ENCODE results near the gene ICAM3.
"Not testable (repeated sequence)": the region's sequence is repeated elsewhere in the genome, so short reads cannot be mapped to it uniquely, and the experiment has no call there.

Gene ICAM3

GRCh38 chr19:10374931-10375330 is 35.5 kb upstream of the ICAM3 start:
- H3K14ac ChIP-seq (ENCODE audit: low read length) = no peak overlapping the region
- no peak overlapping the region for H2BK12ac ChIP-seq (ENCODE audit: low read length)
- no peak overlapping the region for H4K91ac ChIP-seq (ENCODE audit: low read depth, low read length)
- no peak overlapping the region for H3K27ac ChIP-seq (ENCODE audit: low read depth, low read length)
- no peaks in the 10 kb centered on the region for H3K79me1 ChIP-seq (ENCODE audit: low read length)
- no peak overlapping the region for H4K8ac ChIP-seq (ENCODE audit: low read depth, low read length)
- DNase-seq = no peak
- no peak overlapping the region for H3K4ac ChIP-seq (ENCODE audit: low read depth, low read length)
- H2AK5ac ChIP-seq (ENCODE audit: low read length) = no peak overlapping the region
- H3K18ac ChIP-seq (ENCODE audit: low read length) = no peak overlapping the region
- no peak overlapping the region for H2BK5ac ChIP-seq (ENCODE audit: low read depth, low read length, poor library complexity)
- no CpG with 5 or more reads among the region's 5 CpGs for WGBS (ENCODE audit: extremely low coverage, insufficient coverage, insufficient read length)
- H4K12ac ChIP-seq (ENCODE audit: low read depth, low read length) = no peak overlapping the region
- no peak overlapping the region for H3K4me3 ChIP-seq (ENCODE audit: low read depth, low read length)
- H3K27me3 ChIP-seq (ENCODE audit: insufficient read depth, low read length) = no peaks in the 10 kb centered on the region
- no peak overlapping the region for H2AFZ ChIP-seq (ENCODE audit: insufficient read depth, low read length, poor library complexity)
- peaks cover 12 to 22% of the 10 kb centered on the region in 2 experiments for H3K36me3 ChIP-seq (ENCODE audit: control insufficient read depth in 1 of 2, insufficient read depth in 2 of 2, low read length in 2 of 2)
- no peak overlapping the region for H3K23ac ChIP-seq (ENCODE audit: low read length)
- peaks cover 2% of the 10 kb centered on the region for H3K79me2 ChIP-seq (ENCODE audit: control insufficient read depth, insufficient read depth, low read length, poor library complexity)
- no peak overlapping the region for H3K9ac ChIP-seq (ENCODE audit: low read length)
- no peak overlapping the region for H2BK120ac ChIP-seq (ENCODE audit: insufficient read depth, low read length, poor library complexity)
- peaks cover 0 to 2% of the 10 kb centered on the region in 2 experiments for H3K4me1 ChIP-seq (ENCODE audit: control insufficient read depth in 1 of 2, insufficient read depth in 2 of 2, low read length in 2 of 2)
- H3K9me3 ChIP-seq (ENCODE audit: insufficient read depth, low read depth, low read length) = no peaks in the 10 kb centered on the region
- H3K4me2 ChIP-seq (ENCODE audit: low read length) = no peak overlapping the region

GRCh38 chr19:10372690-10373089 is 33.3 kb upstream of the ICAM3 start:
- WGBS (ENCODE audit: extremely low coverage, insufficient coverage, insufficient read length) = no CpG with 5 or more reads among the region's 3 CpGs
- H3K9me3 ChIP-seq (ENCODE audit: insufficient read depth, low read depth, low read length) = peaks cover 2% of the 10 kb centered on the region
- no peak overlapping the region for H3K27ac ChIP-seq (ENCODE audit: low read depth, low read length)
- no peak overlapping the region for H4K12ac ChIP-seq (ENCODE audit: low read depth, low read length)
- H3K23ac ChIP-seq (ENCODE audit: low read length) = no peak overlapping the region
- H3K79me1 ChIP-seq (ENCODE audit: low read length) = no peaks in the 10 kb centered on the region
- H4K91ac ChIP-seq (ENCODE audit: low read depth, low read length) = no peak overlapping the region
- H3K36me3 ChIP-seq (ENCODE audit: control insufficient read depth in 1 of 2, insufficient read depth in 2 of 2, low read length in 2 of 2) = peaks cover 24 to 30% of the 10 kb centered on the region in 2 experiments
- H3K9ac ChIP-seq (ENCODE audit: low read length) = no peak overlapping the region
- no peaks in the 10 kb centered on the region for H3K79me2 ChIP-seq (ENCODE audit: control insufficient read depth, insufficient read depth, low read length, poor library complexity)
- no peak overlapping the region for H2AFZ ChIP-seq (ENCODE audit: insufficient read depth, low read length, poor library complexity)
- H3K14ac ChIP-seq (ENCODE audit: low read length) = no peak overlapping the region
- no peaks in the 10 kb centered on the region for H3K4me1 ChIP-seq (ENCODE audit: control insufficient read depth in 1 of 2, insufficient read depth in 2 of 2, low read length in 2 of 2)
- no peak overlapping the region for H3K4me3 ChIP-seq (ENCODE audit: low read depth, low read length)
- no peak overlapping the region for H3K18ac ChIP-seq (ENCODE audit: low read length)
- no peak overlapping the region for H2BK5ac ChIP-seq (ENCODE audit: low read depth, low read length, poor library complexity)
- H2AK5ac ChIP-seq (ENCODE audit: low read length) = no peak overlapping the region
- H3K27me3 ChIP-seq (ENCODE audit: insufficient read depth, low read length) = no peaks in the 10 kb centered on the region
- H4K8ac ChIP-seq (ENCODE audit: low read depth, low read length) = no peak overlapping the region
- H2BK12ac ChIP-seq (ENCODE audit: low read length) = no peak overlapping the region
- H3K4ac ChIP-seq (ENCODE audit: low read depth, low read length) = no peak overlapping the region
- no peak for DNase-seq
- no peak overlapping the region for H2BK120ac ChIP-seq (ENCODE audit: insufficient read depth, low read length, poor library complexity)
- H3K4me2 ChIP-seq (ENCODE audit: low read length) = no peak overlapping the region

GRCh38 chr19:10368101-10368803 is 28.8 kb upstream of the ICAM3 start:
- Histone ChIP-seq H4K91ac (ENCODE audit: low read depth, low read length) (no peak overlapping the region), H3K27me3 (ENCODE audit: insufficient read depth, low read length) (no peaks in the 10 kb centered on the region), H3K4me3 (ENCODE audit: low read depth, low read length) (no peak overlapping the region), H3K14ac (ENCODE audit: low read length) (no peak overlapping the region), H3K23ac (ENCODE audit: low read length) (no peak overlapping the region), H3K18ac (ENCODE audit: low read length) (no peak overlapping the region), H2AFZ (ENCODE audit: insufficient read depth, low read length, poor library complexity) (no peak overlapping the region), H2BK12ac (ENCODE audit: low read length) (no peak overlapping the region), H3K4ac (ENCODE audit: low read depth, low read length) (no peak overlapping the region), H2BK120ac (ENCODE audit: insufficient read depth, low read length, poor library complexity) (no peak overlapping the region), H3K36me3 (ENCODE audit: control insufficient read depth in 1 of 2, insufficient read depth in 2 of 2, low read length in 2 of 2) (peaks cover 47 to 48% of the 10 kb centered on the region in 2 experiments), H2AK5ac (ENCODE audit: low read length) (no peak overlapping the region), H3K9ac (ENCODE audit: low read length) (peak overlapping the region; percentile 33), H3K9me3 (ENCODE audit: insufficient read depth, low read depth, low read length) (peaks cover 4% of the 10 kb centered on the region), H4K8ac (ENCODE audit: low read depth, low read length) (no peak overlapping the region), H3K4me1 (ENCODE audit: control insufficient read depth in 1 of 2, insufficient read depth in 2 of 2, low read length in 2 of 2) (no peaks in the 10 kb centered on the region), H3K79me1 (ENCODE audit: low read length) (no peaks in the 10 kb centered on the region), H3K27ac (ENCODE audit: low read depth, low read length) (no peak overlapping the region), H4K12ac (ENCODE audit: low read depth, low read length) (no peak overlapping the region), H3K4me2 (ENCODE audit: low read length) (no peak overlapping the region), H3K79me2 (ENCODE audit: control insufficient read depth, insufficient read depth, low read length, poor library complexity) (no peaks in the 10 kb centered on the region), H2BK5ac (ENCODE audit: low read depth, low read length, poor library complexity) (no peak overlapping the region)
- no CpG with 5 or more reads among the region's 15 CpGs for WGBS (ENCODE audit: extremely low coverage, insufficient coverage, insufficient read length)
- DNase-seq = no peak

GRCh38 chr19:10366950-10367512 is 27.6 kb upstream of the ICAM3 start:
- not testable (repeated sequence) for H3K14ac ChIP-seq (ENCODE audit: low read length); H4K8ac ChIP-seq (ENCODE audit: low read depth, low read length); H2BK120ac ChIP-seq (ENCODE audit: insufficient read depth, low read length, poor library complexity); H3K18ac ChIP-seq (ENCODE audit: low read length); H2BK12ac ChIP-seq (ENCODE audit: low read length); H3K9ac ChIP-seq (ENCODE audit: low read length); H3K79me1 ChIP-seq (ENCODE audit: low read length); H3K9me3 ChIP-seq (ENCODE audit: insufficient read depth, low read depth, low read length); H3K4me1 ChIP-seq (ENCODE audit: control insufficient read depth in 1 of 2, insufficient read depth in 2 of 2, low read length in 2 of 2); H3K4ac ChIP-seq (ENCODE audit: low read depth, low read length); H2BK5ac ChIP-seq (ENCODE audit: low read depth, low read length, poor library complexity); H2AK5ac ChIP-seq (ENCODE audit: low read length); H2AFZ ChIP-seq (ENCODE audit: insufficient read depth, low read length, poor library complexity); H3K4me3 ChIP-seq (ENCODE audit: low read depth, low read length); H3K79me2 ChIP-seq (ENCODE audit: control insufficient read depth, insufficient read depth, low read length, poor library complexity); DNase-seq; H3K23ac ChIP-seq (ENCODE audit: low read length); H3K4me2 ChIP-seq (ENCODE audit: low read length); H3K27ac ChIP-seq (ENCODE audit: low read depth, low read length); H4K12ac ChIP-seq (ENCODE audit: low read depth, low read length); H4K91ac ChIP-seq (ENCODE audit: low read depth, low read length); H3K27me3 ChIP-seq (ENCODE audit: insufficient read depth, low read length)
- no CpG with 5 or more reads among the region's 4 CpGs for WGBS (ENCODE audit: extremely low coverage, insufficient coverage, insufficient read length)
- peaks cover 51 to 57% of the 10 kb centered on the region in 2 experiments for H3K36me3 ChIP-seq (ENCODE audit: control insufficient read depth in 1 of 2, insufficient read depth in 2 of 2, low read length in 2 of 2)

Measured in trophoblast cell (in vitro differentiated cells and primary cell).